DMS79 (cell line): ENCODE data around the gene FLNA.
"Not testable (repeated sequence)": the region's sequence is repeated elsewhere in the genome, so short reads cannot be mapped to it uniquely, and the experiment has no call there.

Experiments
- DNase-seq: peaks from one replicate; lab custom pipeline; 2025; lab: John Stamatoyannopoulos, UW

Gene FLNA

GRCh38 chrX:154374313-154375155 lies at the start of gene FLNA:
FLNA (minus strand) TSS chrX:154374634; CDS start chrX:154371245, 3,389 bp downstream.
- no peak for DNase-seq

DNA sequence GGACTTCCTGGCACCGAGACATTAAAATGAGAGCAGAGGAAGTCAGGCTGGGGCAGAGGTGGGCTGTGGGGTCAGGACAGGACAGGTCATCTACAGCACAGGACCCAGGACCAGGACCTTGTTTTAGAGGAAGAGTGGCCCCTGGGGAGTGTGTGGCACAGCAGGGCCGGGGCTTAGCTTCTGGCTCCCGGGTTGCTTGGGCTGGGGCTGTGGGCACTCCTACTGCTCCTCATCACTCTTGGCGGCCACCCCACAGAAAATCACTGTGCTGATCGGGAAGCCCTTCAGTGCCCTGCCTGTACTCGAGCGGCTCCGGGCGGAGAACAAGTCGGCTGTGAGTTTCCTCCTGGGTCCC lies 45.9 kb upstream of the FLNA start:
- DNase-seq = no peak

- DNase-seq = peak; percentile 50
Measured at GRCh38 chrX:154419688-154420401, 45.4 kb upstream of the FLNA start.

- DNase-seq = no peak
Measured at GRCh38 chrX:154419189-154419588, 44.8 kb upstream of the FLNA start.

GRCh38 chrX:154417157-154417556 lies 42.7 kb upstream of the FLNA start:
- DNase-seq = peak; percentile 39

- DNase-seq = no peak
Measured at GRCh38 chrX:154413142-154413541, 38.7 kb upstream of the FLNA start.

DNA sequence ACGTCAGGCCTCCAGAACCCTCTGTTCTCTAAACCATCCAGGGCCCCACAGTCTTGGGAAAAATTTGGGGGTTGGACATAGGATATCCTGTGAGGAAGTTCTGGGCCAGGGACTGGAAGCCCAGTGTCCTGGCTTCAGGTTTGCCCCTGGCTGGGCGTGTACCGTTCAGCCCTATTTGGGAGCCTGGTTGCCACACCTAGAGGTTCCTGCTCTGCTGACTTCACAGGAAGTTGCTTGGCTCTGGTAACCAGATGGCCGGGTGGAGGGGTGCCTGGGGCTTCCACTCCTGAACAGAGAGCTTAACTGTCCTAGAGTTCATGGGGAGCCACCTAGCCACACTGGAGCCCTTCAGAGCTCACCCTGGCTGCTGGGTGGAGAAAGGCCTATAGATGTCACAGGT lies 38.0 kb upstream of the FLNA start:
- no peak for DNase-seq

GRCh38 chrX:154411981-154412340 lies 37.5 kb upstream of the FLNA start:
- peak; percentile 37 for DNase-seq

DNA sequence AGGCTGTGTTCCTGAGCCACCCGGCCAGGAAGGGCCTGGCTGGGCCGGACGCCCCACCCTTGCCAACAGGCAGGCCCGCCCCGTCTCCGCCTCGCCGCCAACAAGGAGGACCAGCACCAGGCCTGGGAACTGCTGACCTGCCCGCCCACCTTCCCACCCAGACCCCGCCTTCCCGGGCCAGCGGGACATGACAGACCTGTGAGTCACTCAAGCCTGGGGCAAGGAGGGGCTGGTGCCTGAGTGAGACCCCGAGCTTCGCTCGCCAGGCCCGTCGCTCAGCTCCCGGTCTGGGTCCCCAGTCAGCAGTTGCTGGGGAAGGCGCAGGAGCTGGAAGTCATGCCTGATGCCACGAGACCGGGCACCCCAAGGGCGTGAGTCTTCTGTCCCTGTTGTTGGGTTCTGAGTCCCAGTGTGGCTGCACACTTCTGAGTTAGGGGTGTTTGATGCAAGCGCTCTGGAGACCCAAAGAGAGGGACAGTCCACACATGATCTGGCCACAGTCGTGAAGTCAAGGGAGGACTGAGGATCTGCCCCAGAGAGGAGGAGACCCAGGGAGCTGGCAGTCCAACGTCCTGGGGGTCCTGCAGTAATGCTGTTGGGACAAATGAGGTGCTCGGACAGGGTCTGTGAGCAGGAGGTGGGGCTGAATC lies 34.9 kb upstream of the FLNA start, which contains the start of gene DNASE1L1:
Gene DNASE1L1, minus strand, starts transcription at position 33 of the 650 bp plus-strand sequence. CDS start 3,686 bp downstream, outside the sequence.
- DNase-seq = no peak

DNA sequence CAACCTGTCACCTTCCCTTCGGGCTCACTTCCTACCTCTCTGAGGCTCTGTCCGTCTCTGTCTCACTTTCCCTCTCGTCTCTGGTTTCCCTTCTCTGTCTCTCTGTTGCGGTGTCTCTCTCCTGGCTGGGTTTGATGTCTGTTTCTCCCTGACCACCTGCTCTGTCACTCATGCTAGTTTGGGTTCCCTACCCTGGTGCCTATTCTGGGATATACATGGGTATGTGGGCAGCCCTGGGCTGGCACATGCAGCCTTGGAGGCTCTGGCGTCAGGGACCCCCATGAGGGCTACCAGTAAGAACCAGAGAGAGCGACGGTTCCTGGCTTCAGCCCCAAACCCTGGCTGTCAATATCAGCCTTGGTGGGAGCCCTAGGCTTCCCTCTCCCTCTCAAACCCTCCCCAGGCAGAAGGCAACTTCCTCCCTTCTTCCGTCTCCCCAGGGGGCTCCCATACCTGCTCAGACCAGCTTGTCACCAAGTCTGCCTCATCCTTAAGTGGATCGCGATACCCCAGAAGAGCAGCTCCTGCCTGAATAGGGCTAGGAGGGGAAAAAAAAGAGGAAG lies 34.3 kb upstream of the FLNA start:
- no peak for DNase-seq

DNA sequence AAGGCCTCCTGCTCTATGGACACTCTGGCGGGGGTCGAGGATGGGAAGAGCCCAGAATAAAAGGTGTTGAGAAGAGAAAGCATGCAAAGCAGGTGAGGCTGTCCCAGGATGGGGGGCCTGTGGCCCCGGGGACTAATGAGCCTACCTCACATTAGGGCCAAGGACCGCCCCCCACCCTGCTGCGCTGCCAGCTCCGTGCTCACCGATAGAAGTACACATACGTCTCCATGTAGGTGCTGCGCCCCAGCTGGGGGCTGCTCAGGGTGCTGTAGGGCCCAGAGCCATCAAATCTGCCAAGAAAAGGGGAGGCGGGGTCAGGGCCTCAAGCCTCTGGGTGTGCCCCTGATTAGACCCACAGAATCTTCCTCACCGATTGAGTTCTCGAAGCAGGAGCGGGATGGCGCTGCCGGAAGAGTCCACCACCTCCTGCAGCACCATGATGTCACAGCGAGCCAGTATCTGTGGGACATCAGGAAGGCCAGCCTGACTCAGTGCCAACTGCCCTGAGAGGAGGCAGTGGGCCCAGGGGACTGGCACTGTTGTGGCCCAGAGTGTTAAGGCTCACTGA lies 30.3 kb upstream of the FLNA start:
- no peak for DNase-seq

- DNase-seq = no peak
Measured at GRCh38 chrX:154403858-154404257, 29.4 kb upstream of the FLNA start.

DNA sequence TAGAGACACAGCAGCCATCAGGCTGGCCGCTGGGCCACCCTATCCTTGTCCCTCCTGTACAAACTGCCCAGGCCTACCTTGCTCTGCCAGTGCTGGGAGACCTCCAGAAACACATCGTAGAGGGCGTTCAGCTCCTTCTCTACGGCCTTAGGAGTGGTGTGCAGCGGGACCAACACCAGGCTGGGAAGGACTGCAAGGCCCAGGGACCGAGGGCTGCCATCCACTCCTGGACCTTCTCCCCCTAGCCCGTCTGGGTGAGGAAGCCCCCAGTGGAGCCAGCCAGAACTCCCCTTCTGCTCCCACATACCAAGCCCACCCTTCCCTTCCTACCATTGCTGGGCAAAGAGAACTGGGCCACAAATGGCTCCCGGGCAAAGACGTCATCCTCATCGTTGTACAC lies 28.8 kb upstream of the FLNA start:
- no peak for DNase-seq

GRCh38 chrX:154402622-154403127 lies 28.2 kb upstream of the FLNA start:
- DNase-seq = no peak

DNA sequence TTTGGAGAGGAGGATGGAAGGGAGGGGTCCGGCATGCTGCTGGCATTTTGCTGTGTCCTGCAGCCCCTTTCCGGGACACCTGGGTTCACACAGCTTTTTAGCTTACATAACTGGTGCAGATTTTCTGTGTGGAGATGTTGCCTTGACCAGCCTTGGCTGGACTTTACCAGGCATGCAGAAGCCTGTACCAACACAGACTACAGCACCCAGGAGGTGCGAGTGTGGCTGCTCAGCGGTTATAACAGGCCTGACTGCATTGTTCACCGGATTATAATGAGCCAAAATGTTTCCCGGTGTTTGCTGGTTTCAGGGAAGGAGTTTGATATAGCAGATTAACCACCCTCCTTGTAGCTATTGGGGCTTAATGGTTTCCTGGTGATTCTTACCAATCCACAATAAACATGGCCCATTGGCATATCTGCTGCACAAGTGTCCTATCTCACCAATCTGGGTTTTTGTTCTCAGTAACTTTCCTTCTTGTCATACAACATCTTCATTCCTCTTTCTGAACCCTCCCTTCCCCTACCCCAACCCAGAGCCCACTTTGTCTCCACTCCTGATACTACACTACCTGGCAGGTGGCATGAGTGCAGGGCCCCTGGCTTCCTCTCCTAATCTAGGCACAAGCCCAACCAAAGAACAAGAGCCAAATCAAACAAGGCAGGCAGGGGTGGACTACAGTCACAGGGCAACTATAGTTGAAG lies 27.6 kb upstream of the FLNA start:
- no peak for DNase-seq

- no peak for DNase-seq
Measured at GRCh38 chrX:154401045-154401799, 26.8 kb upstream of the FLNA start.

DNA sequence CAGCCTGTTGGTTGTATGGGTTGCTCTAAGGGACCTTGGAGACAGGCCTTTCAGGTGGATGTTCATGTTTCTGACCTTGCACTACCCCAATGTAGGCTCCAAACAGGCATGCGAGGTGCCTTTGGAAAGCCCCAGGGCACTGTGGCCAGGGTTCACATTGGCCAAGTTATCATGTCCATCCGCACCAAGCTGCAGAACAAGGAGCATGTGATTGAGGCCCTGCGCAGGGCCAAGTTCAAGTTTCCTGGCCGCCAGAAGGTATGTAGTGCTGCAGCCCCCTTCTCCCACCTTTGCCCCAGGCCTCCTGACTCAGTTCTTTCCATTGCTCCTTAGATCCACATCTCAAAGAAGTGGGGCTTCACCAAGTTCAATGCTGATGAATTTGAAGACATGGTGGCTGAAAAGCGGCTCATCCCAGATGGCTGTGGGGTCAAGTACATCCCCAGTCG lies 26.0 kb upstream of the FLNA start:
- not testable (repeated sequence) for DNase-seq

DNA sequence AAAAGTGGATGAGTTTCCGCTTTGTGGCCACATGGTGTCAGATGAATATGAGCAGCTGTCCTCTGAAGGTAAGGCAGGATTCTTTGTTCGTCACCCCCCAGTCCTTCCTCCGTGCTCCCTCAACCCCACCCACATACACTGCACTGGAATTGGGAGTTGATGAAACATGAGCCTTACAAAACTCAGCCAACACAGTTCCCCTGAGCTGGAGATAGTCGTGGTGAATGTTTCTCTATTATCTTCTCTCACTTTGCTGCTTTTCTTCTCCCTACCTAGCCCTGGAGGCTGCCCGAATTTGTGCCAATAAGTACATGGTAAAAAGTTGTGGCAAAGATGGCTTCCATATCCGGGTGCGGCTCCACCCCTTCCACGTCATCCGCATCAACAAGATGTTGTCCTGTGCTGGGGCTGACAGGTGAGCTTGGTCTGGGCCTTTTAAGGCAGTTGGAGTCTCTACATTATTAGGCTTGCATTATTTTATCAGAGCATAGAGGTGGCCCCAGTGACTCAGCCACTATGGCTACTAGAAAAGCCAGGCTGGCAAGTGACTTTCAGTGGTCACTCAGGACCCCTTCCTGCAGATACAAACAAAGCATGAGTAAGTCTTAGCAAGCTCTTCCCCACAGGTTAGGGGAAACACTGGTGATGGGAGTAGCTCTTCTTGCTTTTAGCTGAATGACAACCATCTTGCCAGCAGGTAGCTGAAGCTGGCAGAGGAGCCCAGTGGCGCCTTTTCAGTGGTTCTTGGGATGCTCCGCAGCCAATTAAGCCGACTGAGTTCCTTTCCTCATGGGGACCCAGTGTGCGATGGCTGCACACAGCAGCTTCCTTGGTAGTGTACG lies 25.3 kb upstream of the FLNA start:
- DNase-seq = no peak

DNA sequence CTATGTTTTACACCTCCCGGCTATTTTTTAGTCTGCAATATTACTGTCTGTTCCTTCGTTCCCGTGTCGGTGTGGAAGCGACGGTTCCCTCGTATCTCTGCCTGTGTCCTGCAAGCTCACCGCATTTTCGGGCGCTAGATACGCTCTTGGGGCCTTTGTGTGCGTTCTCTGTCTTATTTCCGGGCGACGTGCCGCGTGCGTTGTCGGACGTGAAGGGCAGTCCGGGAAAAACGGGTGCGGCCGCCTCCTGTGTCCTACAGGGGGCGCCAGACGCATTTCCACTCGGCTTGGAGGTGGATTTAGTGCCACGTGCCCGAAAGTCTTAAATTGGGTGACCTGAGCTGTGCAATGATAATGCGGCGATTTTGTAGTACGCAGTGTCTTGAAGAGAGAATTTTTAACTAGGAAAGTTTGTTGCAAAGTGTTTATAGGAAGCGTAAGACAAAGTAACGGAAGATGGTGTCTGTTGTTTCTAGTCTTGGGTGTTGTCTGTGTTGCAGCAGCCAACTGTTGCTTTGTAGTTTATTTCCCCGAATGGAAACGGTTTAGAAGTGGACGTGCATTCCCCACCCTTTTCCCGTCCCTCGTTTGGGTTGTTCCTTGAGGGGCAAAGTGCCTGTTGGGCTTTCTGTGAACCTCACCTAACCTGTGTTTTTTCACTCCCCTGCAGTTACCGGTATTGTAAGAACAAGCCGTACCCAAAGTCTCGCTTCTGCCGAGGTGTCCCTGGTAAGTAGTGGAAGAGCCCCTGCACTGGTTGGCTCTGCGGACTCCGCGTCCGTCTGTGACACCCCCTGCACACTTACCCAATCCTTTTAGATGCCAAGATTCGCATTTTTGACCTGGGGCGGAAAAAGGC lies 24.5 kb upstream of the FLNA start:
- DNase-seq = peak; percentile 52
